Daoy (cell line): ENCODE results near the gene RARG. TPM values are rescaled to one million over a fixed set of nuclear protein-coding genes. Genes with fewer than 3 reads are reported as not detected.
"Not testable (repeated sequence)": the region's sequence is repeated elsewhere in the genome, so short reads cannot be mapped to it uniquely, and the experiment has no call there.

Experiments used
- DNase-seq: peaks from one replicate; pipeline ENCODE4 v3.0.0-alpha.2; 2015; ENCODE audit warnings: low read depth
- total RNA-seq: library from RNA; depleted of rRNA; stranded (reverse); fragments of >200 nt; shearing (Covaris generic); gene quantifications from 2 replicates; pipeline ENCODE4 v1.2.3, GENCODE V29; 2014; rRNA removed

RARG gene
- total RNA-seq, 1 experiment from 2014 or later = 6.2 TPM

- no peak for DNase-seq
Observed at GRCh38 chr12:53170876-53171724, 60.9 kb downstream of the RARG start.

GRCh38 chr12:53170215-53170614 lies 61.8 kb downstream of the RARG start:
- DNase-seq = no peak

- no peak for DNase-seq
Observed at GRCh38 chr12:53169644-53170043, 62.4 kb downstream of the RARG start.

- DNase-seq = no peak
Observed at GRCh38 chr12:53166837-53167236, 65.2 kb downstream of the RARG start.

GRCh38 chr12:53163008-53163407 lies 69.0 kb downstream of the RARG start:
- DNase-seq = not testable (repeated sequence)

GRCh38 chr12:53161119-53161911 lies 70.7 kb downstream of the RARG start:
- no peak for DNase-seq

GRCh38 chr12:53160673-53161072 lies 71.3 kb downstream of the RARG start:
- no peak for DNase-seq

Other genes starting within 250 kb of the RARG start
- gene EIF4B, start 225.8 kb downstream of the RARG start, total RNA-seq = 650 and 689 TPM in 2 replicates
- 7.0 and 8.2 TPM in 2 replicates for gene TNS2, start 182.1 kb downstream of the RARG start, total RNA-seq
- gene SPRYD3, start 152.8 kb downstream of the RARG start, total RNA-seq = 22.2 and 23.8 TPM in 2 replicates
- 53.5 and 68.5 TPM in 2 replicates for gene IGFBP6, start 134.5 kb downstream of the RARG start, total RNA-seq
- not detected in 2 replicates for gene SOAT2, start 128.7 kb downstream of the RARG start, total RNA-seq
- gene ZNF740, start 51.5 kb downstream of the RARG start, total RNA-seq = 10.9 and 12.0 TPM in 2 replicates
- 4.7 and 11.0 TPM in 2 replicates for gene CSAD, start 51.3 kb downstream of the RARG start, total RNA-seq
- gene ITGB7, start 25.0 kb downstream of the RARG start, total RNA-seq = 0.03 and 0.34 TPM in 2 replicates
- 29.0 and 31.6 TPM in 2 replicates for gene ESPL1, start 36.1 kb upstream of the RARG start, total RNA-seq
- gene PFDN5, start 63.3 kb upstream of the RARG start, total RNA-seq = 480 and 590 TPM in 2 replicates
- 86.6 and 89.2 TPM in 2 replicates for gene MYG1, start 67.5 kb upstream of the RARG start, total RNA-seq
- 106 and 116 TPM in 2 replicates for gene AAAS, start 89.4 kb upstream of the RARG start, total RNA-seq
- gene SP7, start 104.1 kb upstream of the RARG start, total RNA-seq = not detected in 2 replicates
- 18.3 and 21.8 TPM in 2 replicates for gene SP1, start 148.0 kb upstream of the RARG start, total RNA-seq
- gene AMHR2, start 191.6 kb upstream of the RARG start, total RNA-seq = not detected in 2 replicates
- gene PRR13, start 209.5 kb upstream of the RARG start, total RNA-seq = 60.9 and 85.2 TPM in 2 replicates
- 120 and 148 TPM in 2 replicates for gene PCBP2, start 219.9 kb upstream of the RARG start, total RNA-seq